NCI-H2227 treated with DMSO at 0.1 percent for 48 hours (cell line): Measurements from ENCODE around the gene SPIRE1.
"Not testable (repeated sequence)": the region's sequence is repeated elsewhere in the genome, so short reads cannot be mapped to it uniquely, and the experiment has no call there.

Source experiments
- DNase-seq: peaks from one replicate; lab custom pipeline; 2025; lab: John Stamatoyannopoulos, UW

SPIRE1 gene

GRCh38 chr18:12598181-12598930 is 59.6 kb downstream of the SPIRE1 start:
- no peak for DNase-seq

- no peak for DNase-seq
Observed at GRCh38 chr18:12597760-12598159, 60.1 kb downstream of the SPIRE1 start.

GRCh38 chr18:12595571-12596255 is 62.2 kb downstream of the SPIRE1 start:
- no peak for DNase-seq

- DNase-seq: no peak
Observed at GRCh38 chr18:12593866-12594265, 64.0 kb downstream of the SPIRE1 start.

- no peak for DNase-seq
Observed at GRCh38 chr18:12592597-12593127, 65.2 kb downstream of the SPIRE1 start.

GRCh38 chr18:12589448-12589847 is 68.5 kb downstream of the SPIRE1 start:
- DNase-seq: no peak

GRCh38 chr18:12586956-12587355 is 71.0 kb downstream of the SPIRE1 start:
- no peak for DNase-seq

GRCh38 chr18:12585218-12585617 is 72.7 kb downstream of the SPIRE1 start:
- DNase-seq: no peak

- DNase-seq: no peak
Observed at GRCh38 chr18:12580630-12581342, 77.1 kb downstream of the SPIRE1 start.

GRCh38 chr18:12579775-12580174 is 78.1 kb downstream of the SPIRE1 start:
- DNase-seq: no peak

GRCh38 chr18:12577848-12578247 is 80.1 kb downstream of the SPIRE1 start:
- no peak for DNase-seq

- no peak for DNase-seq
Observed at GRCh38 chr18:12574494-12575185, 83.3 kb downstream of the SPIRE1 start.

GRCh38 chr18:12571630-12572029 is 86.3 kb downstream of the SPIRE1 start:
- DNase-seq: no peak

- no peak for DNase-seq
Observed at GRCh38 chr18:12569791-12570190, 88.1 kb downstream of the SPIRE1 start.

GRCh38 chr18:12567849-12568248 is 90.1 kb downstream of the SPIRE1 start:
- DNase-seq: no peak

GRCh38 chr18:12564861-12565260 is 93.0 kb downstream of the SPIRE1 start:
- DNase-seq: no peak

- no peak for DNase-seq
Observed at GRCh38 chr18:12564378-12564777, 93.5 kb downstream of the SPIRE1 start.

- DNase-seq: not testable (repeated sequence)
Observed at GRCh38 chr18:12560600-12560999, 97.3 kb downstream of the SPIRE1 start.

GRCh38 chr18:12559319-12559718 is 98.6 kb downstream of the SPIRE1 start:
- DNase-seq: no peak

- no peak for DNase-seq
Observed at GRCh38 chr18:12556946-12557806, 100.7 kb downstream of the SPIRE1 start.

- no peak for DNase-seq
Observed at GRCh38 chr18:12554796-12555388, 103.0 kb downstream of the SPIRE1 start.
